HG02938 (cell line): ENCODE measurements around the gene TBXA2R.
"Not testable (repeated sequence)": the region's sequence is repeated elsewhere in the genome, so short reads cannot be mapped to it uniquely, and the experiment has no call there.

Experiments used
- ATAC-seq: cut with Tn5 transposase; IDR thresholded peaks from one replicate; pipeline ENCODE4 v1.9.1; 2021; ENCODE audit warnings: mild to moderate bottlenecking, moderate library complexity; ENCODE audit not compliant: unreplicated experiment

The TBXA2R gene

GRCh38 chr19:3584036-3584802 is 22.5 kb downstream of the TBXA2R start:
- not testable (repeated sequence) for ATAC-seq

- not testable (repeated sequence) for ATAC-seq
Measured at GRCh38 chr19:3581792-3582191, 24.9 kb downstream of the TBXA2R start.

GRCh38 chr19:3580156-3580934 is 26.3 kb downstream of the TBXA2R start:
- no peak for ATAC-seq

DNA sequence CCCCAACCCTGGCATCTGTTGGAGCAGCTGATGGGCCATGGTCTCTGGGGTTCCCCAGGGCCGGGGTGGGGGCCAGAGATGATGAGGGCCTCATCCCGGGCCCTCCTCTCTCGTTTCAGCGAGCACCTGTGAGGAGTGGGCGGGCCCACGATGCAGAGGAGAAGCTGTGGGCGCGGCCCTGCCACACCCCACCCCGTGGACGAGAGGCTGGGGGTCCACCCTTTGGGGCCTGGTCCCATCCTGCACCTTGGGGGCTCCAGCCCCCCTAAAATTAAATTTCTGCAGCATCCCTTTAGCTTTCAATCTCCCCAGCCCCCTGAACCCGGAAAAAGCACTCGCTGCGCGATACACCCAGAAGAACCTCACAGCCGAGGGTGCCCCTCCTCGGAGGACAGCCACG is 28.3 kb downstream of the TBXA2R start:
- no peak for ATAC-seq

DNA sequence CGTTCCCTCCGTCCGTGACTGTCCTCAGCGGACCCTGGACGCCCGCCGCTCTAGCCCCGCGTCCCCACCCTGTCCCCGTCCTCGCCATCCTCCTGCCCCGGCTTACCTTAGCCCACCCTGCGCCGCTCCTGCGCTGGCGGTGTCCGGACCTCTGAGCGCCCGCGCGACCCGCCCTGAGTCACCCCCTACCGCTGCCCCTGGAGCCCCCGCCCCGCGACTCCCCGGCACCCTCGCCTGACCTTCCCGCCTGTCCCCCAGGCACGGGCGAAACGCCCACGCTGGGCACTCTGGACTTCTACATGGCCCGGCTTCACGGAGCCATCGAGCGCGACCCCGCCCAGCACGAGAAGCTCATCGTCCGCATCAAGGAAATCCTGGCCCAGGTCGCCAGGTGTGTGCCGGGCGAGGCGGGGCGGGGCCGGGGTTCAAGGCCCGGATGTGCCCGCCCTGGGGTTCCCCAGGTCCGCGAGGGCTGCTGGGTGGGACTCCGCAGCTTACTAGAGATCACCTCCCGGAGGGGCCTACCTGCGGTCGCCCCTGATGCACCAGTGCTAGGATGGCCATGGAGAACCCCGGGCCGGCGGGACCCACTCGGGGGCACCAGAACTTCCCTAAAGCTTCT is 28.8 kb downstream of the TBXA2R start:
- ATAC-seq = no peak

DNA sequence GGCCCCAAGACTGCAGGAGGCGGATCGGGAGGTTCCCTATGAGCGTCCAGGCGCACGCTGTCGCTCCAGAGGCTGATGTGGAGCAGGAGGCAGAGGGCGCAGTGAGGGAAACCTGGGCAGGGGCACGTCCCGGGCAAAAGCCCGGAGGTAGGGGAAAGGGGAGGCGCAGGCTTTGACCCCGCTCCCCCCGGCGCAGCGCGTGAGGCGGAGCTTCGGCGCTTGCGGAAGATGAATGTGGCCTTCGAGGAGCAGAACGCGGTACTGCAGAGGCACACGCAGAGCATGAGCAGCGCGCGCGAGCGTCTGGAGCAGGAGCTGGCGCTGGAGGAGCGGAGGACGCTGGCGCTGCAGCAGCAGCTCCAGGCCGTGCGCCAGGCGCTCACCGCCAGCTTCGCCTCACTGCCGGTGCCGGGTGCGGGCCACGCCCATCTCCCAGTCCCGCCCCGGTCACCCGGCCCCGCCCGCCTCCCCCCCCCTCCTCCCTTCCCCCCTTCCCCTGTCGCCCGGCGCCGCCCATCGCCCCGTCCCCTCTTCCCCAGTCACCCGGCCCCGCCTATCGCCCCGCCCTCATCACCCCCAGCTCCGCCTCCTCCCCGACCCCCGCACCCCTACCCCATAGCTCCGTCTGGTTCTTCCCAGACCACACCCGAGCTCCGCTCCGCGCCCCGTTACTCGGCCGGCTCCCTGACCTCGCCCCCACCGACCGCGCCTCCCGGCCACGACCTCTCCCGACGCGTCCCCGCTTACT is 29.8 kb downstream of the TBXA2R start:
- no peak for ATAC-seq

- ATAC-seq = no peak
Measured at GRCh38 chr19:3575949-3576673, 30.6 kb downstream of the TBXA2R start.

DNA sequence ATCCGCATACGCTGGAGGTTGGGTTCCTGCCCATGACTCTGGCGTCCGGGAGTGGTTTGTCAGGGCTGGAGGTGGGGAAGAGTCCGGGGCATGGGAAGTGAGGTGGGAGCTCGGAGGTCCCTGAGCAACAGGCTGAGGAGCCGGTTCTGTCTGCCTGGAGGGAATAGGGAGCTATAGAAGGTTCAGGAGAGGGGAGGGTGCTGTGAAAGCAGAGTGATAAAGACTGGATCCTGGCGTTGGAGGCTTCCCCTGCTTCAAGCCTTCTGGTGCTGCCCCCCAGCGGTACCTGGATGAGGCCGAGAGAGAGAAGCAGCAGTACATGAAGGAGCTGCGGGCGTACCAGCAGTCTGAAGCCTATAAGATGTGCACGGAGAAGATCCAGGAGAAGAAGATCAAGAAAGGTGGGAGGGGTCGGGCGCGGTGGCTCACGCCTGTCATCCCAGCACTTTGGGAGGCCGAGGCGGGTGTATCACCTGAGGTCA is 31.4 kb downstream of the TBXA2R start:
- ATAC-seq = no peak

- no peak for ATAC-seq
Measured at GRCh38 chr19:3573858-3574637, 32.6 kb downstream of the TBXA2R start.

DNA sequence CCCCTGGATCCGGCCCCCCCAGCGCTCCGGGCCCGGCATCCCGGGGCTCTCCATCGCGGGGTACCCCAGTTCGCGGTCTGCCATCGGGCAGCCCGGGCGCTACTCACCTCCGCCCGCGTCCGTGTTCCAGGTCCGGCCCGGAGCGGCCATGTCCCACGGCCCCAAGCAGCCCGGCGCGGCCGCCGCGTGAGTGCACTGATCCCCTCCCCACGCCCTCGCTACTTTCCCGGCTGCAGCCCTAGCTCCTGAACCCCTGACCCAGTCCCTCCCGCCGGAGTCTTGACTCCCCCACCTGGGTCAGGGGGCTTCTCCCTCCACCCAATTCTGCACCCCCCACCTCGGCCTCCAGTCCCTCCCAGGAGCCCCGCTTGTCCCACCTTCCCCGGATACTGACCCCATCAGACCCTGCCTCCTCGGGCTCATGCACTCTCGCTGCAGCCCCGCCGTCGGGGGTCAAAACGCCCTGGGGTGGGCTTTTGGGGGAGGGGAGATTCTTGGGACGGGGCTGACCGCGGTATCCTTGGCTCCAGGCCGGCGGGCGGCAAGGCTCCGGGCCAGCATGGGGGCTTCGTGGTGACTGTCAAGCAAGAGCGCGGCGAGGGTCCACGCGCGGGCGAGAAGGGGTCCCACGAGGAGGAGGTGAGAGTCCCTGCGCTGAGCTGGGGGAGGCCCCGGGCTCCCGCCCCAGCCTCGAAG is 33.4 kb downstream of the TBXA2R start:
- no peak for ATAC-seq

GRCh38 chr19:3572855-3573161 is 33.9 kb downstream of the TBXA2R start, which contains the start of gene HMG20B:
Gene HMG20B, plus strand, starts transcription at chr19:3572944. Its CDS starts 366 bp downstream, at chr19:3573310.
- peak; percentile 9 for ATAC-seq

GRCh38 chr19:3572132-3572854 is 34.4 kb downstream of the TBXA2R start:
- peak; percentile 84 for ATAC-seq

DNA sequence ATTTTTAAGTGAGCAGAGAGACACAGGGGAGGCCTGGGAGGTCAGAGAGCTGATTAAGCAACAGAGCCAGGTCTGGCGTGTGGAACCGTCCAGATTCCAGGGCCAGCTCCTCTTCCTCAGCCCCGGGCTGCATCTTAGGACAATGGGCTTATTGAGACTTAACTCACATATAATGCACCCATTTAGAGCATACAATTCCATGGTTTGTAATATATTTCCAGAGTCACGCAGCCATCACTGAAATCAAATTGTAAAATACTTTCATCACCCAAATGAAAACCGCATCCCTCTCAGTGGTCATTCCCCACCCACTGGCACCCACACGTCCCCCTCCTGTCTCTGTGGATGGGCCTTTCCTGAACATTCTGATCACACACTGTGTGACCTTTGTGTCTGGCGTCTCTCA is 36.1 kb downstream of the TBXA2R start:
- no peak for ATAC-seq

GRCh38 chr19:3570042-3570441 is 36.6 kb downstream of the TBXA2R start:
- ATAC-seq = not testable (repeated sequence)

- ATAC-seq = no peak
Measured at GRCh38 chr19:3565139-3565538, 41.5 kb downstream of the TBXA2R start.

- no peak for ATAC-seq
Measured at GRCh38 chr19:3563709-3564524, 42.8 kb downstream of the TBXA2R start.

DNA sequence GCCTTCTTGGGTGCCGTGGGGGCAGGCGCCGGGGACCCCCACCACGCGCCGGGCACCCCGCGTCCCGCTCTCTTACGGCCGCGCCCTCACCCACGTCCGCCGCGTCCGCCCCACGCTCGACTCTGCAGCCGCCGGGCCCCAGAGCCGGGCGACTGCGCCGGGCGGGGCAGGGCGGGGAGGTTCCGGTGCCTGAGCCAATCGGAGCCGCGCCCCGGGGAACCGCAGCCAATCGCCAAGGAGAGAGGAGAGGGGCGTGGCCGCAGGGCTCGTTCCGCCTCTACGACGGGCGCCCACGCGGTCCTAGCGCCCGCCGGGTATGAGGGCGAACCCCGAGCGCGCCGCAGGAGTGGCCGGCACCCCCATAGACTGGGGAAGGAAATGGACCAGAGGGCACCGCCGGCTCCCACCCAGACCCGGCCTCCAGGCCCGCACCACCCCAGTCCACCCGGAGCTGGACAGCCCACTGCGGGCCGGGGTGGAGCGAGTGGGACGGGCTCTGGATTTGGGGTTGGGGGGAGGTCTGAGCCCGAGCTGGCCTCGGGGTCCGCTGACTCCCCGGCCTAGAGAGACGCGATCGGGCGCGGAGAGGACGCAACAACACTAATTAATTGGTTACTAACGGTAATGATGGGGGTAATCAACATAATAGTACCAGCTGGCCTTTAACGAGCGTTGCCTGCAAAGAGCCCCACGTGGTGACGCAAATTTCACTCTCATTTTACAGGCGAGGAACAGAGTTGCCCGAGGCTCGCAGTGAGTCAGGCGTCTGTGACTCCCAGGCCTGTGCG is 49.0 kb downstream of the TBXA2R start, which contains the start of gene MFSD12:
Gene MFSD12, minus strand, starts transcription at position 126 of the 788 bp plus-strand sequence. CDS start 183 bp downstream, outside the sequence.
- peak; percentile 71 for ATAC-seq
